ENCODE results near the gene ULK1. TPM values are rescaled to one million over a fixed set of nuclear protein-coding genes. Genes with fewer than 3 reads are reported as not detected.

Gene ULK1
- total and polyA plus RNA-seq, 2 experiments from 2014 or later = 8.4 to 33.8 TPM

DNA sequence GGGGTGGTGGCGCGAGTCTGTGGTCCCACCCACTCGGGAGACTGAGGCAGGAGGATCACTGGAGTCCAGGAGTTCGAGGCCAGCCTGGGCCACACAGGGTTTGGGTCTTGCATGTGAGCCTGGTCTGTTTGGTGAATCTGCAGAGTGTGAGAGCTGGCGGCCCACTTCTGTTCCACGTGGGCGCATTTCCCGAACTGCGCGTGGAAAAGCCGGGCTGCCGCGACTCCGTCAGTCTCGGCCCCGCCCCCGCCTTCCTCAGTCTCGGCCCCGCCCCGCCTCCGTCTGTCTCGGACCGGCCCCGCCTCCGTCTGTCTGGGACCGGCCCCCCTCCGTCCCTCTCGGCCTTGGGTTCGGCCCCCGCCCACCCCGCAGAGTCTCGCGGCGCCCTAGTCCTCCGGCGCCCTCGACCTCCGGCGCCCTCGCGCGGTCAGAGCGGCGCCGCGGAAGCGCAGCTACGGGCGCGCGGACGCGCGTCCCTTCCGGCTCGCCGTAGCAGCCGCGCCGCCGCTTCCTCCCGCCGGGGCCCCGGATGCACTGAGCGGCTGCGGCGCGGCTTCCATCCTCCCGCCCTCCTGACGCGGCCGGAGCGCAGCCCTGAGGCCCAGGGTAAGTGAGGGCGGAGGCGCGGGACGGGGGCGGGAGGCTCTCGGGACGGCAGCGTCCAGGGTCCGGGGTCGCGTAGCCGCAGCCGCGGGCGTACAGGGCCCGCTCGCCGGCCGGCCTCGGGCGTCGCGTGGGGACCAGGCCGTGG is 55.2 kb downstream of the ULK1 start, which contains the start of gene EP400:
TSS of gene EP400 (plus strand) at position 512 of the 751 bp plus-strand sequence. CDS start 10,678 bp downstream, outside the sequence.
- DNase-seq (ENCODE audit: low spot score) (peak; percentile 98), ATAC-seq (peak; percentile 89)
- Mint-ChIP-seq H3K4me1 (peaks cover 8% of the 10 kb centered on the region), H3K36me3 (ENCODE audit: low read depth) (peaks cover 15% of the 10 kb centered on the region), H3K4me3 (peak within 1 kb of the TSS; percentile 89), H3K27me3 (ENCODE audit: insufficient read depth, low read depth, poor library complexity) (peaks cover 12% of the 10 kb centered on the region), H3K9me3 (peaks cover 4% of the 10 kb centered on the region; the same call in 1 of the 3 replicates), H3K27ac (peak within 1 kb of the TSS; percentile 91)
- H3K4me2 ChIP-seq = peak within 1 kb of the TSS; percentile 88
- peak within 1 kb of the TSS; percentile 91 for H3K4me3 ChIP-seq
- H3K27me3 ChIP-seq (ENCODE audit: insufficient read depth) = no peaks in the 10 kb centered on the region
- H3K27ac ChIP-seq (ENCODE audit: low read depth) = no peak within 1 kb of the TSS
- peaks cover 12% of the 10 kb centered on the region for H3K4me1 ChIP-seq (ENCODE audit: insufficient read depth)
- TF ChIP-seq, protein P1, sequence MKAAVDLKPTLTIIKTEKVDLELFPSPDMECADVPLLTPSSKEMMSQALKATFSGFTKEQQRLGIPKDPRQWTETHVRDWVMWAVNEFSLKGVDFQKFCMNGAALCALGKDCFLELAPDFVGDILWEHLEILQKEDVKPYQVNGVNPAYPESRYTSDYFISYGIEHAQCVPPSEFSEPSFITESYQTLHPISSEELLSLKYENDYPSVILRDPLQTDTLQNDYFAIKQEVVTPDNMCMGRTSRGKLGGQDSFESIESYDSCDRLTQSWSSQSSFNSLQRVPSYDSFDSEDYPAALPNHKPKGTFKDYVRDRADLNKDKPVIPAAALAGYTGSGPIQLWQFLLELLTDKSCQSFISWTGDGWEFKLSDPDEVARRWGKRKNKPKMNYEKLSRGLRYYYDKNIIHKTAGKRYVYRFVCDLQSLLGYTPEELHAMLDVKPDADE (IDR thresholded peaks at IDR 0.05) = no peak; the same call in 1 of the 2 replicates
- TF ChIP-seq, protein P2, sequence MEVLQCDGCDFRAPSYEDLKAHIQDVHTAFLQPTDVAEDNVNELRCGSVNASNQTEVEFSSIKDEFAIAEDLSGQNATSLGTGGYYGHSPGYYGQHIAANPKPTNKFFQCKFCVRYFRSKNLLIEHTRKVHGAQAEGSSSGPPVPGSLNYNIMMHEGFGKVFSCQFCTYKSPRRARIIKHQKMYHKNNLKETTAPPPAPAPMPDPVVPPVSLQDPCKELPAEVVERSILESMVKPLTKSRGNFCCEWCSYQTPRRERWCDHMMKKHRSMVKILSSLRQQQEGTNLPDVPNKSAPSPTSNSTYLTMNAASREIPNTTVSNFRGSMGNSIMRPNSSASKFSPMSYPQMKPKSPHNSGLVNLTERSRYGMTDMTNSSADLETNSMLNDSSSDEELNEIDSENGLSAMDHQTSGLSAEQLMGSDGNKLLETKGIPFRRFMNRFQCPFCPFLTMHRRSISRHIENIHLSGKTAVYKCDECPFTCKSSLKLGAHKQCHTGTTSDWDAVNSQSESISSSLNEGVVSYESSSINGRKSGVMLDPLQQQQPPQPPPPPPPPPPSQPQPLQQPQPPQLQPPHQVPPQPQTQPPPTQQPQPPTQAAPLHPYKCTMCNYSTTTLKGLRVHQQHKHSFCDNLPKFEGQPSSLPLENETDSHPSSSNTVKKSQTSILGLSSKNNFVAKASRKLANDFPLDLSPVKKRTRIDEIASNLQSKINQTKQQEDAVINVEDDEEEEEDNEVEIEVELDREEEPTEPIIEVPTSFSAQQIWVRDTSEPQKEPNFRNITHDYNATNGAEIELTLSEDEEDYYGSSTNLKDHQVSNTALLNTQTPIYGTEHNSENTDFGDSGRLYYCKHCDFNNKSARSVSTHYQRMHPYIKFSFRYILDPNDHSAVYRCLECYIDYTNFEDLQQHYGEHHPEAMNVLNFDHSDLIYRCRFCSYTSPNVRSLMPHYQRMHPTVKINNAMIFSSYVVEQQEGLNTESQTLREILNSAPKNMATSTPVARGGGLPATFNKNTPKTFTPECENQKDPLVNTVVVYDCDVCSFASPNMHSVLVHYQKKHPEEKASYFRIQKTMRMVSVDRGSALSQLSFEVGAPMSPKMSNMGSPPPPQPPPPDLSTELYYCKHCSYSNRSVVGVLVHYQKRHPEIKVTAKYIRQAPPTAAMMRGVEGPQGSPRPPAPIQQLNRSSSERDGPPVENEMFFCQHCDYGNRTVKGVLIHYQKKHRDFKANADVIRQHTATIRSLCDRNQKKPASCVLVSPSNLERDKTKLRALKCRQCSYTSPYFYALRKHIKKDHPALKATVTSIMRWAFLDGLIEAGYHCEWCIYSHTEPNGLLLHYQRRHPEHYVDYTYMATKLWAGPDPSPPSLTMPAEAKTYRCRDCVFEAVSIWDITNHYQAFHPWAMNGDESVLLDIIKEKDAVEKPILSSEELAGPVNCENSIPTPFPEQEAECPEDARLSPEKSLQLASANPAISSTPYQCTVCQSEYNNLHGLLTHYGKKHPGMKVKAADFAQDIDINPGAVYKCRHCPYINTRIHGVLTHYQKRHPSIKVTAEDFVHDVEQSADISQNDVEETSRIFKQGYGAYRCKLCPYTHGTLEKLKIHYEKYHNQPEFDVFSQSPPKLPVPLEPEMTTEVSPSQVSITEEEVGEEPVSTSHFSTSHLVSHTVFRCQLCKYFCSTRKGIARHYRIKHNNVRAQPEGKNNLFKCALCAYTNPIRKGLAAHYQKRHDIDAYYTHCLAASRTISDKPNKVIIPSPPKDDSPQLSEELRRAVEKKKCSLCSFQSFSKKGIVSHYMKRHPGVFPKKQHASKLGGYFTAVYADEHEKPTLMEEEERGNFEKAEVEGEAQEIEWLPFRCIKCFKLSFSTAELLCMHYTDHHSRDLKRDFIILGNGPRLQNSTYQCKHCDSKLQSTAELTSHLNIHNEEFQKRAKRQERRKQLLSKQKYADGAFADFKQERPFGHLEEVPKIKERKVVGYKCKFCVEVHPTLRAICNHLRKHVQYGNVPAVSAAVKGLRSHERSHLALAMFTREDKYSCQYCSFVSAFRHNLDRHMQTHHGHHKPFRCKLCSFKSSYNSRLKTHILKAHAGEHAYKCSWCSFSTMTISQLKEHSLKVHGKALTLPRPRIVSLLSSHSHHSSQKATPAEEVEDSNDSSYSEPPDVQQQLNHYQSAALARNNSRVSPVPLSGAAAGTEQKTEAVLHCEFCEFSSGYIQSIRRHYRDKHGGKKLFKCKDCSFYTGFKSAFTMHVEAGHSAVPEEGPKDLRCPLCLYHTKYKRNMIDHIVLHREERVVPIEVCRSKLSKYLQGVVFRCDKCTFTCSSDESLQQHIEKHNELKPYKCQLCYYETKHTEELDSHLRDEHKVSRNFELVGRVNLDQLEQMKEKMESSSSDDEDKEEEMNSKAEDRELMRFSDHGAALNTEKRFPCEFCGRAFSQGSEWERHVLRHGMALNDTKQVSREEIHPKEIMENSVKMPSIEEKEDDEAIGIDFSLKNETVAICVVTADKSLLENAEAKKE (CRISPR knock-in tag; IDR thresholded peaks at IDR 0.05) = no peak
- TF ChIP-seq CREB1 (CRISPR knock-in tag; IDR thresholded peaks at IDR 0.05; ENCODE audit: low read depth) (peak; percentile 78), ZNF331 (CRISPR knock-in tag; IDR thresholded peaks at IDR 0.05; ENCODE audit: low read depth) (no peak), REST (IDR thresholded peaks at IDR 0.05; ENCODE audit: unreplicated experiment) (no peak), NANOG (IDR thresholded peaks at IDR 0.05; ENCODE audit: borderline replicate concordance) (no peak), EZH2phosphoT487 (IDR thresholded peaks at IDR 0.05; ENCODE audit: unreplicated experiment) (no peak), ZNF114 (CRISPR knock-in tag; IDR thresholded peaks at IDR 0.05) (no peak), EZH2 (IDR thresholded peaks at IDR 0.05; ENCODE audit: low read depth, unreplicated experiment) (no peak), STAT1 (IDR thresholded peaks at IDR 0.05; ENCODE audit: unreplicated experiment) (no peak), POLR2AphosphoS5 (IDR thresholded peaks at IDR 0.05; ENCODE audit: low read depth) (peak; percentile 79), JUNB (IDR thresholded peaks at IDR 0.05; ENCODE audit: unreplicated experiment) (no peak)
- TF ChIP-seq, protein P3, sequence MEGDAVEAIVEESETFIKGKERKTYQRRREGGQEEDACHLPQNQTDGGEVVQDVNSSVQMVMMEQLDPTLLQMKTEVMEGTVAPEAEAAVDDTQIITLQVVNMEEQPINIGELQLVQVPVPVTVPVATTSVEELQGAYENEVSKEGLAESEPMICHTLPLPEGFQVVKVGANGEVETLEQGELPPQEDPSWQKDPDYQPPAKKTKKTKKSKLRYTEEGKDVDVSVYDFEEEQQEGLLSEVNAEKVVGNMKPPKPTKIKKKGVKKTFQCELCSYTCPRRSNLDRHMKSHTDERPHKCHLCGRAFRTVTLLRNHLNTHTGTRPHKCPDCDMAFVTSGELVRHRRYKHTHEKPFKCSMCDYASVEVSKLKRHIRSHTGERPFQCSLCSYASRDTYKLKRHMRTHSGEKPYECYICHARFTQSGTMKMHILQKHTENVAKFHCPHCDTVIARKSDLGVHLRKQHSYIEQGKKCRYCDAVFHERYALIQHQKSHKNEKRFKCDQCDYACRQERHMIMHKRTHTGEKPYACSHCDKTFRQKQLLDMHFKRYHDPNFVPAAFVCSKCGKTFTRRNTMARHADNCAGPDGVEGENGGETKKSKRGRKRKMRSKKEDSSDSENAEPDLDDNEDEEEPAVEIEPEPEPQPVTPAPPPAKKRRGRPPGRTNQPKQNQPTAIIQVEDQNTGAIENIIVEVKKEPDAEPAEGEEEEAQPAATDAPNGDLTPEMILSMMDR (conservative IDR thresholded peaks at IDR 0.05; ENCODE audit: low read depth in 2 of 2) = peak; percentile 33 to 79
- peak within 1 kb of the TSS; percentile 90 for H2AFZ ChIP-seq
- H3K79me2 ChIP-seq (replicated peaks; ENCODE audit: insufficient read depth) = peaks cover 43% of the 10 kb centered on the region
- H3K36me3 ChIP-seq (ENCODE audit: insufficient read depth) = no peaks in the 10 kb centered on the region
- H3F3A ChIP-seq (replicated peaks; ENCODE audit: low read depth) = peaks cover 17% of the 10 kb centered on the region
- H3K9me2 ChIP-seq (ENCODE audit: insufficient read depth) = no peaks in the 10 kb centered on the region
- peaks cover 28% of the 10 kb centered on the region for H4K20me1 ChIP-seq (replicated peaks; ENCODE audit: insufficient read depth)
